Suprapubic skin (tissue), 4 donors: ENCODE measurements around the gene PCDHGA12. TPM values are rescaled to one million over a fixed set of nuclear protein-coding genes. Genes with fewer than 3 reads are reported as not detected.
A peak's percentile ranks its signal among the peaks of the same experiment; 100 is the strongest.

Experiments used
- DNase-seq, 2 donors: peaks; one replicate each; pipeline ENCODE4 v3.0.0-alpha.2; 2019; ENCODE audit warnings: low spot score in 2 of 2
- H3K27ac ChIP-seq: fragments of 200-600 bp; sonication (generic); one replicate; pipeline ENCODE4 v1.5.1; 2019
- H3K27me3 ChIP-seq: fragments of 200-600 bp; sonication (generic); one replicate; pipeline ENCODE4 v1.5.1; 2019
- H3K36me3 ChIP-seq: fragments of 200-600 bp; sonication (generic); one replicate; pipeline ENCODE4 v1.5.1; 2019
- H3K4me1 ChIP-seq: fragments of 200-600 bp; sonication (generic); one replicate; pipeline ENCODE4 v1.5.1; 2019
- H3K4me3 ChIP-seq: fragments of 200-600 bp; sonication (generic); one replicate; pipeline ENCODE4 v1.5.1; 2019; ENCODE audit warnings: mild to moderate bottlenecking
- H3K9me3 ChIP-seq: fragments of 200-600 bp; sonication (generic); one replicate; pipeline ENCODE4 v1.5.1; 2019
- CTCF ChIP-seq, 2 donors: fragments of 200-600 bp in 1 of 2; fragments of 450-650 bp in 1 of 2; sonication (generic) in 1 of 2; IDR thresholded peaks; one replicate each; pipeline ENCODE4 v1.5.1; 2016 to 2019; ENCODE audit warnings: antibody characterized with exemption in 2 of 2, mild to moderate bottlenecking in 1 of 2, moderate library complexity in 1 of 2
- EP300 ChIP-seq: sonication (generic); formaldehyde crosslinking; IDR thresholded peaks from one replicate; pipeline ENCODE4 v1.6.1; 2017; ENCODE audit warnings: antibody characterized with exemption
- POLR2A ChIP-seq, 2 donors: fragments of 450-650 bp; IDR thresholded peaks; one replicate each; pipeline ENCODE4 v1.6.1; 2017; ENCODE audit warnings: antibody characterized with exemption in 2 of 2, mild to moderate bottlenecking in 2 of 2, moderate library complexity in 2 of 2
- POLR2AphosphoS5 ChIP-seq, 3 donors: sonication (generic); formaldehyde crosslinking; IDR thresholded peaks; one replicate each; pipeline ENCODE4 v1.6.1; 2017; ENCODE audit warnings: antibody characterized with exemption in 3 of 3
- WGBS: methylation state at CpG from one replicate; pipeline ENCODE4 v1.1.5; 2018; 5-methylcytosine and 5-hydroxymethylcytosine counted together
- total RNA-seq, 4 donors: library from RNA; depleted of rRNA; stranded (reverse); fragments of >200 nt; gene quantifications; one replicate each; pipeline ENCODE4 v1.1.0, GENCODE V29; 2016

Gene PCDHGA12
- total RNA-seq, 4 donors from 2014 or later: 2.9 to 13.4 (median 6.6) TPM

- Histone ChIP-seq H3K9me3 (peaks cover 21% of the 10 kb centered on the region), H3K27me3 (no peaks in the 10 kb centered on the region), H3K27ac (no peak overlapping the region), H3K4me3 (no peak overlapping the region), H3K4me1 (no peaks in the 10 kb centered on the region), H3K36me3 (no peaks in the 10 kb centered on the region)
- TF ChIP-seq POLR2A (IDR thresholded peaks at IDR 0.05) (no peak), POLR2AphosphoS5 (IDR thresholded peaks at IDR 0.05) (no peak), CTCF (IDR thresholded peaks at IDR 0.05) (no peak), EP300 (no peak)
- 63% methylated on average over 10 of the region's 10 CpGs for WGBS
- no peak for DNase-seq
Observed at GRCh38 chr5:141439411-141440141, 9.3 kb downstream of the PCDHGA12 start.

- Histone ChIP-seq H3K4me3 (no peak overlapping the region), H3K9me3 (peaks cover 21% of the 10 kb centered on the region), H3K36me3 (no peaks in the 10 kb centered on the region), H3K27me3 (no peaks in the 10 kb centered on the region), H3K4me1 (no peaks in the 10 kb centered on the region), H3K27ac (no peak overlapping the region)
- WGBS: 97% methylated on average over 9 of the region's 9 CpGs
- no peak for DNase-seq
- TF ChIP-seq EP300 (no peak), CTCF (IDR thresholded peaks at IDR 0.05) (no peak), POLR2A (IDR thresholded peaks at IDR 0.05) (no peak), POLR2AphosphoS5 (IDR thresholded peaks at IDR 0.05) (no peak)
Observed at GRCh38 chr5:141440341-141440740, 10.0 kb downstream of the PCDHGA12 start.

- H3K4me3 ChIP-seq: no peak overlapping the region
- no peaks in the 10 kb centered on the region for H3K4me1 ChIP-seq
- no peak for TF ChIP-seq CTCF (IDR thresholded peaks at IDR 0.05)
- TF ChIP-seq EP300: no peak
- TF ChIP-seq POLR2AphosphoS5 (IDR thresholded peaks at IDR 0.05): no peak
- TF ChIP-seq POLR2A (IDR thresholded peaks at IDR 0.05): no peak
- DNase-seq: no peak
- no peaks in the 10 kb centered on the region for H3K36me3 ChIP-seq
- WGBS: 46% methylated on average over 45 of the region's 50 CpGs
- no peaks in the 10 kb centered on the region for H3K27me3 ChIP-seq
- H3K27ac ChIP-seq: no peak overlapping the region
- peaks cover 21% of the 10 kb centered on the region for H3K9me3 ChIP-seq
Observed at GRCh38 chr5:141441571-141442170, 11.4 kb downstream of the PCDHGA12 start.

GRCh38 chr5:141465351-141465750 is 35.0 kb downstream of the PCDHGA12 start:
- no peak for DNase-seq
- Histone ChIP-seq H3K27ac (no peak overlapping the region), H3K36me3 (no peaks in the 10 kb centered on the region), H3K9me3 (no peaks in the 10 kb centered on the region), H3K4me1 (no peaks in the 10 kb centered on the region), H3K4me3 (no peak overlapping the region), H3K27me3 (no peaks in the 10 kb centered on the region)
- TF ChIP-seq CTCF (IDR thresholded peaks at IDR 0.05) (no peak), POLR2AphosphoS5 (IDR thresholded peaks at IDR 0.05) (no peak), POLR2A (IDR thresholded peaks at IDR 0.05) (no peak), EP300 (no peak)
- 94% methylated on average over 3 of the region's 3 CpGs for WGBS

GRCh38 chr5:141475625-141476131 is 45.4 kb downstream of the PCDHGA12 start, which contains the start of gene PCDHGC3:
Gene PCDHGC3, plus strand, starts transcription at chr5:141475966. Its CDS starts 151 bp downstream, at chr5:141476117.
- Histone ChIP-seq H3K4me1 (peaks cover 44% of the 10 kb centered on the region), H3K36me3 (no peaks in the 10 kb centered on the region), H3K27ac (peak within 1 kb of the TSS; percentile 93), H3K9me3 (no peaks in the 10 kb centered on the region), H3K27me3 (no peaks in the 10 kb centered on the region), H3K4me3 (peak within 1 kb of the TSS; percentile 80)
- DNase-seq: peak; percentile 94 to 96
- TF ChIP-seq EP300 (no peak), POLR2AphosphoS5 (IDR thresholded peaks at IDR 0.05) (peak in 2 of 3 donors; percentile 35 to 71), POLR2A (IDR thresholded peaks at IDR 0.05) (peak in 1 of 2 donors; percentile 49), CTCF (IDR thresholded peaks at IDR 0.05) (peak in 1 of 2 donors; percentile 25)
- 1% methylated on average over 15 of the region's 28 CpGs for WGBS
